NCI-H82 treated with DMSO at 0.1 percent for 48 hours (cell line): Measurements from ENCODE around the gene ATAD5.
A peak's percentile ranks its signal among the peaks of the same experiment; 100 is the strongest.
"Not testable (repeated sequence)": the region's sequence is repeated elsewhere in the genome, so short reads cannot be mapped to it uniquely, and the experiment has no call there.

Experiments used
- DNase-seq: peaks from one replicate; lab custom pipeline; 2025; ENCODE audit not compliant: unreplicated experiment; lab: John Stamatoyannopoulos, UW

Gene ATAD5, protein sequence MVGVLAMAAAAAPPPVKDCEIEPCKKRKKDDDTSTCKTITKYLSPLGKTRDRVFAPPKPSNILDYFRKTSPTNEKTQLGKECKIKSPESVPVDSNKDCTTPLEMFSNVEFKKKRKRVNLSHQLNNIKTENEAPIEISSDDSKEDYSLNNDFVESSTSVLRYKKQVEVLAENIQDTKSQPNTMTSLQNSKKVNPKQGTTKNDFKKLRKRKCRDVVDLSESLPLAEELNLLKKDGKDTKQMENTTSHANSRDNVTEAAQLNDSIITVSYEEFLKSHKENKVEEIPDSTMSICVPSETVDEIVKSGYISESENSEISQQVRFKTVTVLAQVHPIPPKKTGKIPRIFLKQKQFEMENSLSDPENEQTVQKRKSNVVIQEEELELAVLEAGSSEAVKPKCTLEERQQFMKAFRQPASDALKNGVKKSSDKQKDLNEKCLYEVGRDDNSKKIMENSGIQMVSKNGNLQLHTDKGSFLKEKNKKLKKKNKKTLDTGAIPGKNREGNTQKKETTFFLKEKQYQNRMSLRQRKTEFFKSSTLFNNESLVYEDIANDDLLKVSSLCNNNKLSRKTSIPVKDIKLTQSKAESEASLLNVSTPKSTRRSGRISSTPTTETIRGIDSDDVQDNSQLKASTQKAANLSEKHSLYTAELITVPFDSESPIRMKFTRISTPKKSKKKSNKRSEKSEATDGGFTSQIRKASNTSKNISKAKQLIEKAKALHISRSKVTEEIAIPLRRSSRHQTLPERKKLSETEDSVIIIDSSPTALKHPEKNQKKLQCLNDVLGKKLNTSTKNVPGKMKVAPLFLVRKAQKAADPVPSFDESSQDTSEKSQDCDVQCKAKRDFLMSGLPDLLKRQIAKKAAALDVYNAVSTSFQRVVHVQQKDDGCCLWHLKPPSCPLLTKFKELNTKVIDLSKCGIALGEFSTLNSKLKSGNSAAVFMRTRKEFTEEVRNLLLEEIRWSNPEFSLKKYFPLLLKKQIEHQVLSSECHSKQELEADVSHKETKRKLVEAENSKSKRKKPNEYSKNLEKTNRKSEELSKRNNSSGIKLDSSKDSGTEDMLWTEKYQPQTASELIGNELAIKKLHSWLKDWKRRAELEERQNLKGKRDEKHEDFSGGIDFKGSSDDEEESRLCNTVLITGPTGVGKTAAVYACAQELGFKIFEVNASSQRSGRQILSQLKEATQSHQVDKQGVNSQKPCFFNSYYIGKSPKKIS (N-terminal part only)

DNA sequence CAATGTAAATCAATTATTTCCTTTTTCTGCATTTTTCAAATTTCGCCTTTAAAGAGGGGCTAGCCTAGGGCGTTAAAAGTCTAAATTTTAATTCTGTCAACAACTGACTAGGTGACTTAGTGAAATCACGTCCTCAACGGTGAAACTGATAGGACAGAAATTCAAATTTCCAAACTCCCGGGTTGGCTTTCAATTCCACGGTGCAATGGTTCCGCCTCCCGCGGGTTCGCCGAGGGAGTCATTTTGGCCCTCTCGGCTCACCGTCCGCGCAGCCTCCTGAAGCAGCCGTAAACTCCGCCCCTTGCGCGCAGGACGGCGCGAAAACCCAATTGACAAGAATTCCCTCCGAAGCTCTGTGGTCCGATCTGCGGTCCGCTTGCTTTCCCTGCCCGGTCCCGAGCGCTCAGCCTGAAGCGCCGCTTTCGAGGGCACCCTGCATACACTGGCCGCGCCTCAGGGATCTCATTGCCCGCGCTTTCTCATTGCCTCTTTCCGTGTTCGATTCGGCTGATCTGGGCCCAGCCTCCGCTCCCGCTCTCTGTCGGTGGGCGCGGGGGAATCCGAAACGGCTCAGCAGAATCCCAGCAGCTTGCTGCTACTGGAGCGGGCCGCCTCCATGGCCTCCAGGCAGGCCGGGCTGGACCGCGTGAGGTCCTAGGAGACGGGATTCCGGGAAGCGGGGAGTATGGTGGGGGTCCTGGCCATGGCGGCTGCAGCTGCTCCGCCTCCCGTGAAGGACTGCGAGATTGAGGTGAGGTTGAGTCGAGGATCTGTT, at the start of gene ATAD5:
TSS of gene ATAD5 (plus strand) at position 304 of the 775 bp plus-strand sequence. CDS start at position 686, 382 bp downstream.
- DNase-seq = peak; percentile 50

DNA sequence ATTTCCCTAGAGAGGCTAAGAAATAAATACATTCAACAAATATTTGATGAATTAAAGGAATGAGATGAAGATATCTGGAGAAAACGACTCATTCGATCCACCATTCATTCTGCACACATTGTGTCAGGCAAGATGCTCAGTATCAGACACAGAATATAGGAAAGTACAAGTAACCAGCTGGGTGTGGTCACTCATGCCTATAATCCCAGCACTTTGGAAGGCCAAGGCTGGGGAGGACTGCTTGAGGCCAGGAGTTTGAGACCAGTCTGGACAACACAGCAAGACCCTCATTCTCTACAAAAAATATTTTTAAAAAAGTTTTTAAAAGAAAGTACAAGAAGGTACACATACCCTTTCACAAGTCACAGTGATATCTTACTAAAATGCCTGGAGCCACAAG, 49.6 kb upstream of the ATAD5 start:
- no peak for DNase-seq

DNA sequence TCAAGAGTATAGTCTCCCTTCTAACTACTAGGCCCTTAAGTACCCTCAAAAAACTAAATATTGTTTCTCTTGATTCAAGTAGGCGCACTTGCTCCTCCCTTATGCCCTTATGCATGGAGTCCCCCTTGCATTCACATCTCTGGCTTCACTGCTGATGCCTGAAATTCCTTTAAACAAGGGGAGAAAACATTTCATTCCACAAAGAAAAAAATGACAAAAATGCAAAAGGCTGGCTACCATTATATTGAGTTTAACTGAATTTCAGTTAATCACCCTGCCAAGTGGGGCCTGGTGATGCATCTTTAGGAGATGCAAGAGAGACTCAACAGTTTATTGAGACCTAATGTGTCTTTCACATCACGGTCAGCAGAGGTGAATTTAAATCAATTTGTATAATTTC, 42.8 kb upstream of the ATAD5 start:
- DNase-seq = no peak

DNA sequence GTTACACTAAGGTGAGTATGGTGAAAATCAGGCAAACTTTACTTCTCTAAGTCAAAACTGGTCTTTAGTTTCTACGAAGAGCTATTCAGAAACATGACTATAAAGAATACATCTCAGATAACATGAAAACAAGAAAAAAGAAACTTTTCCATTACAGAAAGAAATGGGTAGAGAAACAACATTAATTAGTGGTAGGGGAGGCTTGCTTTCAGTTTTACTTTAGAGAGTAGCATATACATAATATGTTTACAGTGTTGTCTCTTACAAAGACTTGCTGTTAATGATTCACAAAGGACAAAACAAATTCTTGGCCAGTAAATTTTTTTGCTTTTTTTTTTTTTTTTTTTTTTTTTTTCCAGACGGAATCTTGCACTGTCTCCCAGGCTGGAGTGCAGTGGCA, 41.5 kb upstream of the ATAD5 start:
- DNase-seq = no peak

DNA sequence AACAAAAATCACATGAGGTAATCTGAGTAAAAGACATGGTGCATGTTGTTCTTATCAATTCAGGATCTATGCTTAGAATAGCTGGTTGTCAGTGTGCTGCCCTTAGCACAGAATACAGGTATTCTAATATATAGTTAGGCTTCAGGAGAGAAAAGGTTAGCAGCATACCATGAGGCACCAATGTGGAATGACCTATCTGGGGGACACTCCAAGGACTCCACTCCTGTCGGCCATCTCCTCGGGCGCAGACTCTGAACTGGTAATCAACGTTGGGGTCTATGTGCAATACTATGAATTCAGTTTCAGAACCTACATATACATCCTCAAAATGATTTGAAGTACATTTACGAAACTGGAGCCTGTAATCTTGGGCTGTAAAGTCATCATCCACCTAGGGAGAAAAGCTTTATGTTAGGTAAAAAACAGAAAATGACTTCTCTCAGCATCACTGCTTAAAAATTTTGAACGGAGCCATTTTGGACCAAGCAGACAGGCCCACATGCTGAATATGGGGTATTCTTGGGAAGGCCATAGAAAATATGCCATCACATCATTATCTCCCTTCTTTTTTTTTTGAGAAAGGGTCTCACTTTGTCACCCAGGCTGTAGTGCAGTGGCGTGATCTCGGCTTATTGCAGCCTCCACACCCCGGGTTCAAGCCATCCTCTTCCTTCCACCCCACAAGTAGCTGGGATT, 38.3 kb upstream of the ATAD5 start:
- no peak for DNase-seq

DNA sequence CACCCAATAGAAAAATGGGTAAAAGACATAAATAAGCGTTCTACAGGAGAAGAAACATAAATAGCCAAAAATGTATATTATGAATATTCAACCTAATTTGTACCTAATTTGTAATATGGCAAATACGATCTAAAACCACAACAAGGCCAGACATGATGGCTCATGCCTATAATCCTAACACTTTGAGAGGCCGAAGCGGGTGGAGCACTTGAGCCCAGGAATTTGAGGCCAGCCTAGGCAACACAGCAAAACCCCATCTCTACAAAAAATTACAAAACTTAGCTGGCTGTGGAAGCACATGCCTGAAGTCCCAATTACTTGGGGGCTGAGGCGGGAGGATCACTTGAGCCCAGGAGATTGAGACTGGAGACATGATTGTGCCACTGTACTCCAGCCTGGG, 37.4 kb upstream of the ATAD5 start:
- no peak for DNase-seq

DNA sequence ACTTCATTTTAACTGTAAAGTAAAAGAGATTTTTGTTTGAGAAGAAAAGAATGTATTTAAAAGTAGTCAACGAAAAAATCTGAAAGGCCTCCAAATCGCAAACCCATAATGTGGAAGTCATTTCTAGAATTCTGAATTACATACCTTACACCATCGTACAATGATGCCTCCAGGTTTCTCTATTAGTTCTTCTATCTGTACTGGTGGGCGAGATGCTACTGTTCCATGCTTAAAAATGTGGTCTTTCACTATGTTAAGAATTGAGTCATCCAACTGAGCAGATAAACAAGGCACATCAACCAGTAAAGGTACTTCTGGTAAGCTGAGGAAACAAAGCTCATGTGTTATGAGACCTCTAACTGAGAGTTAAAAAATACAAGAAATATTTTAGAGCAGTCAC, 35.8 kb upstream of the ATAD5 start:
- DNase-seq = no peak

DNA sequence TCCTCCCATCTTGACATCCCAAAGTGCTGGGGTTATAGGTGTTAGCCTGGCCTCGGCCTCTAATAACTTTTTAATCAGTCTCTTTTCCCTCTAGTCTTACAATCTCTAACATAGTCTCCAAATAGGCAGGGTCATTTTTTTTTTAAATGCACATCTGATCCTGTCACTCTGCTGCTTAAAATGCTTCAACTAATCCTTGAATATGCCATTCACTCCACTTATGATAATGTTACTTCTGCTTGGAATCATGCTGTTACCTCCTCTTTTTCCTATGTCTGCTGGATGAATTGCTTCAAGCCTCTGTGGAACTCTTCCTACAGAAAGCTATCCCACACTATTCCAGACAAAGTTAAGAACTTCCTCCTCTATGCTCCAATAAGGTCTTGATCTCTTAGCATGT, 30.1 kb upstream of the ATAD5 start:
- no peak for DNase-seq

DNA sequence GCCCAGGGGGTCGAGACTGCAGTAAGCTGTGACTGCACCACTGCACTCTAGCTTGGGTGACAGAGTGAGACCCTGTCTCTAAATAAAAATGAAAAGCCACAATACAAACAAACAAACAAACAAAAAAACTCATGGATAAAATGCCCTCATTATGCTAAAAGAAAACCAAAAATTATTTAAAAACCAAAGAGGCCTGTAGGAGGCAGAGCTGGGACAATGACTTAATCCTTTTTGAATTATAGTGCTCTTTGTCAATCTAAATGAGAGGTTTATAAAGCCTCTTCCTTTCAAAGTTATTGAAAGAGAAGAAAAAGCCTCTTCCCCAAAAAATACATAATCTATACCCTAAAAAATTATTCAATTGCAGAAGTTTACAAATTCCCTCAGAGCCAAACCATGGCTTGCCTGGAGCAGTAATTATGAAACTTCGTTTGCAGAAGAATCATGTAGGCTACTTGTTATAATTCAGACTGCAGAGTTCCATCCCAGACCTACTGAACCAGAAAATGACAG, 25.8 kb upstream of the ATAD5 start:
- DNase-seq = no peak

DNA sequence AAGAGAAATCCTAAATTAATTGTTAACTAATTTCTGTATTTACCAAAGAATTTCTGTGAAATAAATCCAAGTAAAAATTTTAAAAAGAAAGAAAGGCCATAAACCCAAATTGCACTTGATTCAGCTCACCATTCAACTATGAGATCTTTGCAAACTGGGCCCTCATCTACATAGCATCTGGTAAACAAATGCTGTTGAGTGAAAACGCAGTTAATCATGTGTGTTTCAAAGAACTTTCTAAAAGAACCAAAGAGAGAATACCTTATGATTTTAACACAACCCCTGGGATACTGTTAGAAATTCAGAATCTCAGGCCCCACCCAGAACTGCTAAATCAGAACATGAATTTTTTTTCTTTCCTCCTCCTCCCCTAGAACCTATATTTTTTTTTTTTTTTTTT, 23.9 kb upstream of the ATAD5 start:
- no peak for DNase-seq

DNA sequence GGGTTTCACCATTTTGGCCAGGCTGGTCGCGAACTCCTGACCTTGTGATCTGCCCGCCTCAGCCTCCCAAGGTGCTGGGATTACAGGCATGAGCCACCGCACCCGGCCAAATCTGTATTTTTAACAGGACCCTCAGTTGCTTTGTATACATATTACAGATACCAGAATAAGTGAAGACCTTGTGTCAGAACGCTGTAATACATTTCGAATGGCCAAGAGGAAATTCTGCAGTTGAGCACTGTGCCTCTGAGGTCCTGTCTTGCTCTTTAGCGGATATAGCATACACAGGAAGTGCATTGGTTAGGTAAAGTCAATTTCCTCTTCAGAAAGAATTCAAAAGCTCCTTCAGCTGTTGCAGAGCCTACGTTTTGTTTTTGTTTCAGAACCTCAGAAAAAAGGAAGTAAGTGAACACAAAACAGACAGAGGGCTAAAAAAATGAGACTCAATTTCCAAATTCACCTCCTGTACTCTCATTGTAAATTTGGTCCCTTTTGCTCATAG, 22.9 kb upstream of the ATAD5 start:
- no peak for DNase-seq

DNA sequence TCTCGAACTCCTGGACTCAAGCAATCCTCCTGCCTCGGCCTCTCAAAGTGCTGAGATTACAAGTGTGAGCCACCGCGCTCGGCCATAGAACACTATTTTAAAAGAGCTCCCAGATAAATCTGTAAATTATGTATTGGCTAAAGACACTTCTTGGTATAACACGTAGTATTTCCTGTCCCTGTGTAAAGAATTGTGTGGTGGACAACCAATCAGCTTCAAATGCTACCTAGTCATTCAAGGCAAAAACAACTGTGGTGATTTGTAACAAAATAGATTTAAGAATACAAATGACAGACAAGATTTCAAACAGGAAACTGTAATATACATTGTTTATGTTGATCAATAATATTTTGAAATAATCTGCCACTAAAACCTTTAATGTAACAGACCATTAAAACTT, 21.9 kb upstream of the ATAD5 start:
- DNase-seq = no peak

DNA sequence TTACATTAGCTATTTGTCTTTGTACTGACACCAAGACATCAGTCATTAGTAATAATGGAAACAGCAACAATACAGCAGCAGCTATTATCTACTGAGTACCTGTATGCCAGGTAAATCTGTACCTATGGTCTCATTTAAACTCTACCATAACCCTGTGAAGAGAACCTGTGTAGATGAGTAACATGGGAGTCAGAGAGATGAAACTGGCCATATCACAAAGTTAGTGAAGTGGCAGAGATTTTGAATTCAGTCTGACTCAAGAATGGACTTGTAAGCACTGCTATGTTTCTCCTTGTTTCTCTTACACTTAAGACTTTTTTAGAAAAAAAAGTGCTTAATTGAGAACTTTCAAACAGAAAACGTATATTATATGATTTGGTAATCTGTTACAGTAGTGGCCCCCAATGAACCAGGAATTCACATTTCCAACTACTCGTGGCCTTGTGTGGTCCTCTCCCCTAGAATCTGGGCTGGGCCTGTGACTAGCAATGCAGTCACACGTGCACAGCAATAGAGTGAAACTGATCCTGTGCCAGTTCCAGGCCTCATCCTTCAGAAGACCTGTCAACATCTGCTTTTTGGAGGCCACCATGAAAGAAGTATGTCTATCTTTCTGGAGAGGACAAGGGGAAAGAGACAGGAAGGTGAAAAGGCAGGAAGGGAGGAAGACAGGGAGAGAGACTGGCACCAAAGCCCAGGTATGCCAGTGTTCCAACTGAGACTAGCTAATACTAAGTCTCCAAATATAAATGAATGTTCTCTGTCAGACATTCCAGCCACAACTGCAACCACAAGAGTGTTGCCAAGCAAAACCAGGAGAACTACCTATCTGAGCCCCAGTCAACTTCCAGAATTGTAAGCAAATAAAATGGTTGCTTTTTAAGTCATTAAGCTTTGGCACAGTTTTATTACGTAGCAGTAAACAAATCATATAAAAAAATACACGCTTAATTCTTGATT, 19.3 kb upstream of the ATAD5 start:
- no peak for DNase-seq

DNA sequence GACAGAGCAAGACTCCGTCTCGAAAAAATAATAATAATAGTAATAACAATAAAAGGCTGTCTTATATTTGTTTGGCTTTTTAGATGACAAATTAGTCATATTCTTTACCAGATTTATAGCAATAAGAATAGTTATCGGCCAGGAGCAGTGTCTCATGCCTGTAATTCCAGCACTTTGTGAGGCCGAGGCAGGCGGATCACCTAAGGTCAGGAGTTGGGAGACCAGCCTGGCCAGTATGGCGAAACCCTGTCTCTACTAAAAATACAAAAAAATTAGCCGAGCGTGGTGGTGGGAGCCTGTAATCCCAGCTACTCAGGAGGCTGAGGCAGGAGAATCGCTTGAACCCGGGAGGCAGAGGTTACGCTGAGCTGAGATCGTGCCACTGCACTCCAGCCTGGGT, 17.5 kb upstream of the ATAD5 start:
- not testable (repeated sequence) for DNase-seq

DNA sequence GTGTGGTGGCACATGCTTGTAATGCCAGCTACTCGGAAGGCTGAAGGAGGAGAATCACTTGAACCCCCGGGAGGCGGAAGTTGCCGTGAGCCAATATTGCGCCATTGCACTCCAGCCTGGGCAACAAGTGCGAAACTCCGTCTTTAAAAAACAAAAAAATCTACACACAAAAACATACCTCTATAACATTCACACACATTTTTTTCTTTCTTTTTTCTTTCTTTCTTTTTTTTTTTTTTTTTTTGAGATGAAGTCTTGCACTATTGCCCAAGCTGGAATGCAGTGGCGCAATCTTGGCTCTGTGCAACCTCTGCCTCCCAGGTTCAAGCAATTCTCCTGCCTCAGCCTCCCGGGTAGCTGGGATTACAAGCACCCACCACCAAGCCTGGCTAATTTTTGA, 16.9 kb upstream of the ATAD5 start:
- not testable (repeated sequence) for DNase-seq

DNA sequence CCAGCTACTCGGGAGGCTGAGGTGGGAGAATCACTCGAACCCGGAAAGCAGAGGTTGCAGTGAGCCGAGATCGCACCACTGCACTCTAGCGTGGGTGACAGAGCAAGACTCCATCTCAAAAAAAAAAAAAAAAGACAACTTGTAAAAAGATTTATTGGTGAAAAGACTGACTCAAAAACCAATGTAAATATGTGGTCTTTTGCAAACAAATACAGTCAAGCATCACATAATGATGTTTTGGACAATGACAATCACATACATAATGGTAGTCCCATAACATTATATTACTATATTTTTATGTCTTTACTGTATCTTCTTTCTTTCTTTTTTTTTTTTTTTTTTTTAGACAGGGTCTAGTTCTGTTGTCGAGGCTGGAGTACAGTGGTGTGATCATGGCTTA, 15.6 kb upstream of the ATAD5 start:
- DNase-seq = no peak

DNA sequence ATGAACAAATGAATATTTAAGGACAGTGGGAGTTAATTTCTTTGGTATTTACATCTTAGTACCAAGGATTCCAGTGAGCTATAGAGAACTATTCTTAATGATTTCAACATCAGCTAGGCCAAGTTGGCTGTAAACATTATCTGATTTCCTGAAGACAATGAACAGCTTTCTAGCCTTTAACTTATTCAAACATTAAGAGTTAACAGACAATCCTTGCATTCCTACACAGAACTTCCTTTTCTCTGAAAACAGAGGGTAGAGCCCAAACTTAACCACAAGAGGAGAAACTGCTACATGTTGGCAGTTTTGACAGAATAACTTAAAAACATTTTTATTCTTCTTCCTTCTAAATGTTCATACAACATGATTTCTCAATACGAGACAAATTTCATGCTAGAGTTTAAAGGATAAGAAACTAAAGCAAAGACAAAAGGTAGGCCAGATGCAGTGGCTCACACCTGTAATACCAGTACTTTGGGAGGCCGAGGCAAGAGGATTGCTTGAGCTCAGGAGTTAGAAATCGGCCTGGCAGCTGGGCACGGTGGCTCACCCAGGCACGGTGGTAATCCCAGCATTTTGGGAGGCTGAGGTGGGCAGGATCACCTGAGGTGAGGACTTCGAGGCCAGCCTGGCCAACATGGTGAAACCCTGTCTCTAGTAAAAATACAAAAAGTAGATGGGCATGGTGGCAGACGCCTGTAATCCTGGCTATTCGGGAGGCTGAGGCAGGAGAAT, 11.6 kb upstream of the ATAD5 start:
- DNase-seq = no peak
